Prostate gland (tissue), 2 donors: ENCODE results near the gene NCL.

Experiments
- CTCF ChIP-seq, 4 experiments: fragments of 200-600 bp in 2 of 4; fragments of 450-650 bp in 2 of 4; sonication (generic) in 2 of 4; IDR thresholded peaks; 1 replicate in 3 of 4; 2 replicates in 1 of 4; pipeline ENCODE4 v1.5.1; 2016 to 2019; ENCODE audit warnings: antibody characterized with exemption in 4 of 4, mild to moderate bottlenecking in 2 of 4, moderate library complexity in 2 of 4
- POLR2A ChIP-seq: fragments of 450-650 bp; IDR thresholded peaks from one replicate; pipeline ENCODE4 v1.6.1; 2016; ENCODE audit warnings: antibody characterized with exemption, mild to moderate bottlenecking
- POLR2AphosphoS5 ChIP-seq: sonication (generic); formaldehyde crosslinking; IDR thresholded peaks from one replicate; pipeline ENCODE4 v1.6.1; 2017; ENCODE audit warnings: antibody characterized with exemption

GRCh38 chr2:231469583-231469950 lies 5.3 kb upstream of the NCL start:
- no peak for TF ChIP-seq CTCF (IDR thresholded peaks at IDR 0.05)
- TF ChIP-seq POLR2AphosphoS5: no peak
- TF ChIP-seq POLR2A: no peak
